HepG2 (cell line): Measurements from ENCODE around the gene AUTS2. TPM values are rescaled to one million over a fixed set of nuclear protein-coding genes. Genes with fewer than 3 reads are reported as not detected.

Experiments used
- ATAC-seq: fragments of 200-7000 bp; cut with Tn5 transposase; 3 replicates; pipeline ENCODE4 v1.9.1; 2020; ENCODE audit warnings: mild to moderate bottlenecking, moderate library complexity
- BruUV-seq: library from RNA; stranded (reverse); fragments of 400-500 nt; replicated peaks from 2 replicates; lab custom pipeline; 2021; lab: Mats Ljungman, UMichigan
- CTCF ChIA-PET: fragments of 300-600 bp; formaldehyde crosslinking; extraction: SDS; loops from one replicate; lab custom pipeline; 2021; ENCODE audit warnings: low total read pairs, inconsistent platforms, low intra/inter-chr PET ratio; lab: Yijun Ruan, JAX
- POLR2A ChIA-PET: fragments of 350-600 bp; sonication (Branson Sonifier 250); formaldehyde crosslinking; loops from one replicate; lab custom pipeline; 2020; ENCODE audit warnings: antibody characterized with exemption, inconsistent platforms; lab: Yijun Ruan, JAX
- DNase-seq: peaks from one replicate; pipeline ENCODE4 v3.0.0-alpha.2; 2015; ENCODE audit warnings: low spot score
- FAIRE-seq: peaks from 3 replicates; lab custom pipeline; 2011; peaks lifted over from hg19 to GRCh38; lab: Jason Lieb, UNC
- H2AFZ ChIP-seq: one replicate; pipeline ENCODE4 v1.6.1; 2011; ENCODE audit warnings: low read length, inconsistent platforms
- H3K27ac ChIP-seq: fragments of 300-600 bp; 3 replicates; pipeline ENCODE4 v1.8.0; 2011; ENCODE audit warnings: mixed run types, mild to moderate bottlenecking, mixed read lengths, low read length, inconsistent platforms; ENCODE audit not compliant: insufficient read depth; ENCODE audit errors: extremely low read length
- H3K27me3 ChIP-seq, 2 experiments: fragments of 200-600 bp in 1 of 2; 2 replicates in 1 of 2; 3 replicates in 1 of 2; pipeline versions ENCODE4 v1.6.0 to v1.8.0; 2011; ENCODE audit warnings: low read length in 2 of 2, mild to moderate bottlenecking in 2 of 2, moderate library complexity in 2 of 2, inconsistent platforms in 1 of 2; ENCODE audit not compliant: insufficient read depth in 2 of 2, control insufficient read depth in 1 of 2
- H3K36me3 ChIP-seq, 2 experiments: fragments of 200-600 bp in 1 of 2; replicated peaks in 1 of 2; 2 replicates in 1 of 2; 3 replicates in 1 of 2; pipeline versions ENCODE4 v1.5.1 to v1.8.0; 2011; ENCODE audit warnings: low read length in 2 of 2, inconsistent platforms in 1 of 2; ENCODE audit not compliant: insufficient read depth in 2 of 2, control insufficient read depth in 1 of 2
- H3K4me1 ChIP-seq: 2 replicates; pipeline ENCODE4 v1.5.1; 2012; ENCODE audit warnings: low read length, inconsistent platforms; ENCODE audit not compliant: insufficient read depth
- H3K4me2 ChIP-seq: 2 replicates; pipeline ENCODE4 v1.6.0; 2011; ENCODE audit warnings: low read depth, low read length, inconsistent platforms
- H3K4me3 ChIP-seq, 3 experiments: fragments of 200-600 bp in 1 of 3; sonication (generic), shearing (Covaris generic) in 1 of 3; replicated peaks in 1 of 3; 2 replicates each; pipeline ENCODE4 v1.5.1; 2011 to 2016; ENCODE audit warnings: low read length in 3 of 3, inconsistent platforms in 2 of 3, low read depth in 2 of 3, mild to moderate bottlenecking in 2 of 3, control low read depth in 1 of 3, mixed read lengths in 1 of 3; ENCODE audit not compliant: insufficient read depth in 1 of 3
- H3K79me2 ChIP-seq: one replicate; pipeline ENCODE4 v1.6.1; 2011; ENCODE audit warnings: low read length, inconsistent platforms; ENCODE audit not compliant: insufficient read depth
- H3K9ac ChIP-seq: 2 replicates; pipeline ENCODE4 v1.6.0; 2011; ENCODE audit warnings: mild to moderate bottlenecking, low read depth, low read length, inconsistent platforms; ENCODE audit not compliant: insufficient read depth
- H3K9me3 ChIP-seq: 2 replicates; pipeline ENCODE4 v1.5.1; 2012; ENCODE audit warnings: mild to moderate bottlenecking, low read length
- H4K20me1 ChIP-seq: 2 replicates; pipeline ENCODE4 v1.6.0; 2011; ENCODE audit warnings: inconsistent platforms, mild to moderate bottlenecking, low read length, moderate library complexity; ENCODE audit not compliant: insufficient read depth
- BCLAF1 ChIP-seq: fragments of 450-650 bp; IDR thresholded peaks from 2 replicates; pipeline ENCODE4 v1.6.1; 2017; ENCODE audit warnings: mild to moderate bottlenecking
- HCFC1 ChIP-seq: fragments of 150-350 bp; IDR thresholded peaks from 2 replicates; pipeline ENCODE4 v1.6.1; 2014; ENCODE audit warnings: low read depth, low read length
- MAZ ChIP-seq, 2 experiments: sonication (generic) in 1 of 2; formaldehyde crosslinking in 1 of 2; IDR thresholded peaks; 2 replicates each; pipeline versions ENCODE4 v1.5.0 to v1.6.1; 2012 to 2020; ENCODE audit warnings: low read depth in 2 of 2, mild to moderate bottlenecking in 2 of 2, borderline replicate concordance in 1 of 2, improper control_type of control experiment in 1 of 2, low read length in 1 of 2, missing genetic modification reagents in 1 of 2, moderate library complexity in 1 of 2
- MTA3 ChIP-seq: sonication (generic); formaldehyde crosslinking; IDR thresholded peaks from 2 replicates; pipeline ENCODE4 v1.4.0; 2020; ENCODE audit warnings: missing genetic modification reagents
- NRL ChIP-seq: sonication (generic); formaldehyde crosslinking; IDR thresholded peaks from 2 replicates; pipeline ENCODE4 v1.5.0; 2020; ENCODE audit warnings: missing genetic modification reagents, mild to moderate bottlenecking, moderate library complexity, borderline replicate concordance
- PBX2 ChIP-seq: IDR thresholded peaks from 2 replicates; pipeline ENCODE4 v1.6.1; 2016; ENCODE audit warnings: control low read depth
- PPARG ChIP-seq: conservative IDR thresholded peaks from 2 replicates; pipeline ENCODE4 v1.6.1; 2016; ENCODE audit warnings: missing biosample characterization, missing genetic modification reagents
- SMAD1 ChIP-seq: sonication (generic); formaldehyde crosslinking; IDR thresholded peaks from 2 replicates; pipeline ENCODE4 v1.4.0; 2020; ENCODE audit warnings: missing genetic modification reagents, low read depth, mild to moderate bottlenecking, borderline replicate concordance
- STAG1 ChIP-seq: sonication (generic); formaldehyde crosslinking; IDR thresholded peaks from 2 replicates; pipeline ENCODE4 v1.4.0; 2020; ENCODE audit warnings: missing genetic modification reagents
- TCF7 ChIP-seq: sonication (generic); IDR thresholded peaks from 2 replicates; pipeline ENCODE4 v1.6.1; 2016; ENCODE audit warnings: antibody characterized with exemption, low read depth
- TCF7L2 ChIP-seq: IDR thresholded peaks from 2 replicates; pipeline ENCODE4 v1.6.1; 2011; ENCODE audit warnings: mild to moderate bottlenecking, low read depth, low read length, moderate library complexity
- ZNF138 ChIP-seq: sonication (generic); formaldehyde crosslinking; IDR thresholded peaks from 2 replicates; pipeline ENCODE4 v1.5.0; 2020; ENCODE audit warnings: mild to moderate bottlenecking, low read depth, missing genetic modification reagents
- ZXDC ChIP-seq: sonication (generic); formaldehyde crosslinking; IDR thresholded peaks from 2 replicates; pipeline ENCODE4 v1.5.0; 2020; ENCODE audit warnings: mild to moderate bottlenecking, missing genetic modification reagents
- WGBS: methylation state at CpG from one replicate; pipeline ENCODE4 v1.1.6; 2017; ENCODE audit warnings: low lambda C conversion rate; 5-methylcytosine and 5-hydroxymethylcytosine counted together
- in situ Hi-C: cut with HindIII; loops from 2 replicates; pipeline ENCODE4 v1.10.0; 2017; ENCODE audit warnings: low pct_unique_long_range_greater_than_20kb; ENCODE audit not compliant: extremely low pct_ligation_motif_present
- intact Hi-C: fragments of 100-400 bp; cut with micrococcal nuclease; formaldehyde crosslinking; loops from one replicate; pipeline ENCODE4 v1.10.0; 2022; ENCODE audit not compliant: unreplicated experiment
- polyA plus RNA-seq, 8 experiments: library from polyadenylated mRNA; depleted of rRNA in 3 of 8; stranded (reverse) in 7 of 8; unstranded in 1 of 8; fragments of >200 nt; fragmentation: Illumina TruSeq in 4 of 8; extraction: Trizol in 4 of 8; gene quantifications; 2 replicates each; pipeline versions ENCODE4 v1.2.1 to v1.2.3, GENCODE V29; 2011 to 2016; ENCODE audit warnings: low read depth in 4 of 8, missing spikeins in 1 of 8, mixed read lengths in 1 of 8; ENCODE audit not compliant: insufficient read depth in 1 of 8
- total RNA-seq, 5 experiments: library from RNA; depleted of rRNA; stranded (reverse); fragments of >200 nt; fragmentation: Illumina TruSeq; extraction: Trizol; gene quantifications; 2 replicates each; pipeline ENCODE4 v1.2.3, GENCODE V29; 2016; ENCODE audit warnings: low read depth in 1 of 5

AUTS2 gene
- total and polyA plus RNA-seq, 2 of the 13 experiments (the other 11 are each of a cell fraction or from before 2014, with no cell fraction given): 0.38 TPM; not detected in 1

GRCh38 chr7:70502117-70502863 is 904.0 kb downstream of the AUTS2 start:
- 20% methylated on average over 7 of the region's 8 CpGs for WGBS
- CTCF ChIA-PET: no interaction called here
- ATAC-seq: no peak
- Histone ChIP-seq H3K4me2 (no peak overlapping the region), H3K4me1 (no peaks in the 10 kb centered on the region), H4K20me1 (no peaks in the 10 kb centered on the region), H3K4me3 (no peak overlapping the region), H3K9me3 (peaks cover under 1% of the 10 kb centered on the region; the same call in 1 of the 2 replicates), H3K27me3 (no peaks in the 10 kb centered on the region), H2AFZ (no peak overlapping the region), H3K79me2 (no peaks in the 10 kb centered on the region), H3K9ac (no peak overlapping the region), H3K36me3 (no peaks in the 10 kb centered on the region), H3K27ac (no peak overlapping the region)
- no peak for TF ChIP-seq ZNF138 (CRISPR knock-in tag)
- no peak for TF ChIP-seq MAZ (IDR thresholded peaks at IDR 0.05; ENCODE audit: borderline replicate concordance, low read depth, low read length)
- TF ChIP-seq MAZ (CRISPR knock-in tag; IDR thresholded peaks at IDR 0.05; ENCODE audit: low read depth): no peak
- TF ChIP-seq BCLAF1: no peak
- no peak for TF ChIP-seq PBX2
- TF ChIP-seq ZXDC (CRISPR knock-in tag): no peak
- TF ChIP-seq MTA3 (CRISPR knock-in tag): no peak
- TF ChIP-seq HCFC1: no peak
- no peak for TF ChIP-seq TCF7
- no peak for TF ChIP-seq NRL
- TF ChIP-seq TCF7L2: no peak
- TF ChIP-seq STAG1 (CRISPR knock-in tag): no peak
- TF ChIP-seq SMAD1 (CRISPR knock-in tag): no peak
- no peak for TF ChIP-seq PPARG
- no peak for DNase-seq
- intact Hi-C loops (no loop called here), in situ Hi-C loops (no loop called here)
- FAIRE-seq: no peak
- POLR2A ChIA-PET: no interaction called here
- BruUV-seq: no TSS peak
